Measurements from ENCODE around the gene RIPK1.
"Not testable (repeated sequence)": the region's sequence is repeated elsewhere in the genome, so short reads cannot be mapped to it uniquely, and the experiment has no call there.

RIPK1 gene

GRCh38 chr6:3046295-3046694 is 22.0 kb upstream of the RIPK1 start:
- no peak for DNase-seq

DNA sequence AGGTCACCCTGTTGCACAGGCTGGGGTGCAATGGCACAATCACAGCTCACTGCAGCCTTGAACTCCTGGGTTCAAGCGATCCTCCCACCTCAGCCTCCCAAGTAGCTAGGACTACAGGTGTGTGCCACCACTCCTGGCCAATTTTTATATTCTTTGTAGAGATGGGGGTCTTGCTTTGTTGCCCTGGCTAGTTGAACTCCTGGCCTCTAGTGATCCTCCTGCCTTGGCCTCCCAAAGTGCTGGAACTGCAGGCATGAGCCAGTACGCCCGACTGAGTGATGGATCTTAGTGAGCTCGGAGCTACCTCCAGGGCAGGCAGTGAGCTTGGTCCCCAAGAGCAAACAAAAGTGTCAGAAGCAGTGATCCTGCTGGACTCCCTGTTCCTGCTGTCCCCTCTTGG is 20.3 kb upstream of the RIPK1 start:
- DNase-seq = not testable (repeated sequence)

GRCh38 chr6:3052481-3053230 is 15.6 kb upstream of the RIPK1 start:
- no peak for DNase-seq

- DNase-seq = peak; percentile 25
These were observed 15.1 kb upstream of the RIPK1 start for GRCh38 chr6:3053231-3053508.

GRCh38 chr6:3054229-3055157 is 13.8 kb upstream of the RIPK1 start:
- peak; percentile 59 for DNase-seq

DNA sequence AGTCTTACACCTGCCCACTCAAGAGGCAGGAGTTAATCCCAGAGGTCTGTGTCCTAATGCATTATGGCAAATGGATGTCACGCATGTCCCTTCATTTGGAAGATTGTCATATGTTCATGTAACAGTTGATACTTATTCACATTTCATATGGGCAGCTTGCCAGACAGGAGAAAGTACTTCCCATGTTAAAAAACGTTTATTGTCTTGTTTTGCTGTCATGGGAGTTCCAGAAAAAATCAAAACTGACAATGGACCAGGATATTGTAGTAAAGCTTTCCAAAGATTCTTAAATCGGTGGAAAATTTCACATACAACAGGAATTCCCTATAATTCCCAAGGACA is 13.2 kb upstream of the RIPK1 start:
- not testable (repeated sequence) for DNase-seq

GRCh38 chr6:3057063-3057770 is 11.1 kb upstream of the RIPK1 start:
- no peak for DNase-seq

- no peak for DNase-seq
These were observed 9.3 kb upstream of the RIPK1 start for GRCh38 chr6:3058957-3059356.

GRCh38 chr6:3060092-3060491 is 8.2 kb upstream of the RIPK1 start:
- not testable (repeated sequence) for DNase-seq

GRCh38 chr6:3061501-3061941 is 6.8 kb upstream of the RIPK1 start:
- DNase-seq = no peak

- not testable (repeated sequence) for DNase-seq
These were observed 5.0 kb upstream of the RIPK1 start for GRCh38 chr6:3063340-3063732.

- DNase-seq = peak; percentile 61
These were observed 4.3 kb upstream of the RIPK1 start for GRCh38 chr6:3063733-3064700.

GRCh38 chr6:3071568-3071967 is 3.3 kb downstream of the RIPK1 start:
- DNase-seq = no peak

GRCh38 chr6:3072798-3073197 is 4.5 kb downstream of the RIPK1 start:
- DNase-seq = no peak

DNA sequence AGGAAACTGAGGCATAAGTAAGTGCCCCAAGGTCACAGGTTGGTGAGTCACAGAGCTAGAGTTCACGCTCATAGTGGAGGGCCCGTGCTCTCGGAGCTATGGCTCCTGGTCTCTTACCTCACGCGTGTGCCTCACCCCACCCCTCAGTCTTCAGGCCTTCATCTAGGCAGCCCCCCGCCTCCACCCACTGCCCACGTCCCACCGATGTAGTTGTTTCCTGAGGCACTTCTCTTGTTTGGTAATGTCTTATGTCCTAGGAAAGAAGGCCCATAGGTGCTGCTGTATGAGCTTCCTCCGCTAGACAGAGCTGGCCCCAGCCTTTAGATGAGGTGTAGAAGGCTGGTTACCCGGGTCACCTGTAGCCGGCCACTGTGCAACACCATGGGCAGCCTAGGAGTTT is 5.1 kb downstream of the RIPK1 start:
- no peak for DNase-seq

- DNase-seq = no peak
These were observed 7.4 kb downstream of the RIPK1 start for GRCh38 chr6:3075772-3076113.

GRCh38 chr6:3076320-3076719 is 8.0 kb downstream of the RIPK1 start:
- no peak for DNase-seq

GRCh38 chr6:3077430-3077829 is 9.1 kb downstream of the RIPK1 start:
- DNase-seq = no peak

DNA sequence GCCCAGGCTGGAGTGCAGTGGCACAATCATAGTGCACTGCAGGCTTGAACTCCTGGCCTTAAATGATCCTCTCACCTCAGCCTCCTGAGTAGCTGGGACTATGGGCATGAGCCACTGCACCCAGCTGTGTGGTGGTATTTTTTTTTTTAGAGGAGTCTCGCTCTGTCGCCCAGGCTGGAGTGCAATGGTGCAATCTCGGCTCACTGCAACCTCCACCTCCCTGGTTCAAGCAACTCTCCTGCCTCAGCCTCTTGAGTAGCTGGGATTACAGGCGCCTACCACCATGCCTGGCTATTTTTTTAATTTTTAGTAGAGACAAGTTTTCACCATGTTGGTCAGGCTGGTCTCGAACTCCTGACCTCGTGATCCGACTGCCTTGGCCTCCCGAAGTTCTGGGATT is 10.7 kb downstream of the RIPK1 start:
- not testable (repeated sequence) for DNase-seq

DNA sequence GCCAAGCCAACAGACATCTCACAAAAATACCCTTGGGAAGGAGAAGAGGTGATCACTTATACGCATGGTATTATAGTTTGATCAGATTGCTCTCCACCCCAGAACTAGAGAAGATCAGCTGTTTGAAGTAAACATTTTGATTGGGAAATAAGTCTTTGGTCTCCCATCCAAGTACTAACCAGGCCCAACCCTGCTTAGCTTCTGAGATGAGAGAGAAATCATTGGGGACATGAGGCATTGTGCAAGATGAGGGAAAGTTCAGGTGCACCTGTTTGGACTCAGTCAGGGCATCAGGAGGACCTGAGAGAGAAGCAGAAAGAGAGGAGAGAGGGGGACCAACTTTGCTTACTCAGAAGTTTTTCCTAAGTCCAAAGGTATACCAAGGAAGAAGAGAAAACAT is 11.4 kb downstream of the RIPK1 start:
- no peak for DNase-seq

- DNase-seq = no peak
These were observed 13.7 kb downstream of the RIPK1 start for GRCh38 chr6:3081960-3082359.

DNA sequence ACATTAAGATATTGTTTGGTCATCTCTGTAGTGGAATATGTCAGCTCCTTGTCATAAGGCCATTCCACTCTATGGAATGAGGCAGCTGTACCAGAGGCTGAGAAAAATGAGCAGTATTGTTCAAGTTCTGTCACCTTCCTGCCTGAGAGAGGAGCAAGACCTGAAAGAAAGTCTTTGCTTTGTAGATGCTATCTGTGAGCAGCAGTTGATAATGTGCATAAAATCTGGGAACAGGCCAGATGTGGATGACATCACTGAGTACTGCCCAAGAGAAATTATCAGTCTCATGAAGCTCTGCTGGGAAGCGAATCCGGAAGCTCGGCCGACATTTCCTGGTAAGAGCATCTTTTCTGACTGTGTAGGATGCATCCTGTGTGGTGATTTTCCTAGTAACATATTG is 16.8 kb downstream of the RIPK1 start:
- no peak for DNase-seq

All from NCI-H345 (cell line).